ENCODE results near the gene ZMYM3.

- TF ChIP-seq CTCF (conservative IDR thresholded peaks at IDR 0.05; ENCODE audit: low read length): no peak
- no peak for TF ChIP-seq EZH2phosphoT487 (IDR thresholded peaks at IDR 0.05; ENCODE audit: borderline replicate concordance, low read depth, low read length)
These were observed 32.0 kb upstream of the ZMYM3 start for GRCh38 chrX:71285929-71286328.
